ENCODE measurements around the gene SELL.

The SELL gene

GRCh38 chr1:169707912-169708604 is 3.4 kb downstream of the SELL start:
- Histone ChIP-seq H3K4me1 (ENCODE audit: control insufficient read depth, insufficient read depth, low read length) (no peaks in the 10 kb centered on the region), H3K27me3 (ENCODE audit: control insufficient read depth, insufficient read depth, low read length) (peaks cover 1% of the 10 kb centered on the region; the same call in 1 of the 2 replicates), H3K4me3 (ENCODE audit: low read length) (no peak overlapping the region), H3K27ac (ENCODE audit: low read length) (no peak overlapping the region), H3K36me3 (ENCODE audit: control insufficient read depth, insufficient read depth, low read length) (no peaks in the 10 kb centered on the region), H3K9me3 (ENCODE audit: control insufficient read depth, insufficient read depth, low read length) (no peaks in the 10 kb centered on the region)
- DNase-seq (ENCODE audit: low read depth, low spot score): no peak
- no CpG with 5 or more reads among the region's 9 CpGs for WGBS (ENCODE audit: insufficient coverage, insufficient read length)

- no CpG with 5 or more reads among the region's 2 CpGs for WGBS (ENCODE audit: insufficient coverage, insufficient read length)
- no peak for DNase-seq (ENCODE audit: low read depth, low spot score)
- no peak overlapping the region for H3K27ac ChIP-seq (ENCODE audit: low read length)
- H3K9me3 ChIP-seq (ENCODE audit: control insufficient read depth, insufficient read depth, low read length): no peaks in the 10 kb centered on the region
- H3K27me3 ChIP-seq (ENCODE audit: control insufficient read depth, insufficient read depth, low read length): peaks cover 1% of the 10 kb centered on the region; the same call in 1 of the 2 replicates
- H3K36me3 ChIP-seq (ENCODE audit: control insufficient read depth, insufficient read depth, low read length): no peaks in the 10 kb centered on the region
- no peaks in the 10 kb centered on the region for H3K4me1 ChIP-seq (ENCODE audit: control insufficient read depth, insufficient read depth, low read length)
- H3K4me3 ChIP-seq (ENCODE audit: low read length): no peak overlapping the region
Observed at GRCh38 chr1:169704797-169705196, 6.6 kb downstream of the SELL start.

- DNase-seq (ENCODE audit: low read depth, low spot score): no peak
- no peaks in the 10 kb centered on the region for H3K4me1 ChIP-seq (ENCODE audit: control insufficient read depth, insufficient read depth, low read length)
- no peak overlapping the region for H3K4me3 ChIP-seq (ENCODE audit: low read length)
- H3K27ac ChIP-seq (ENCODE audit: low read length): no peak overlapping the region
- H3K9me3 ChIP-seq (ENCODE audit: control insufficient read depth, insufficient read depth, low read length): no peaks in the 10 kb centered on the region
- H3K36me3 ChIP-seq (ENCODE audit: control insufficient read depth, insufficient read depth, low read length): no peaks in the 10 kb centered on the region
- peaks cover 1% of the 10 kb centered on the region; the same call in 1 of the 2 replicates for H3K27me3 ChIP-seq (ENCODE audit: control insufficient read depth, insufficient read depth, low read length)
- WGBS (ENCODE audit: insufficient coverage, insufficient read length): no CpG with 5 or more reads among the region's 2 CpGs
Observed at GRCh38 chr1:169701261-169702005, 10.0 kb downstream of the SELL start.

- Histone ChIP-seq H3K27me3 (ENCODE audit: control insufficient read depth, insufficient read depth, low read length) (peaks cover 2% of the 10 kb centered on the region), H3K4me3 (ENCODE audit: low read length) (no peak overlapping the region), H3K36me3 (ENCODE audit: control insufficient read depth, insufficient read depth, low read length) (no peaks in the 10 kb centered on the region), H3K27ac (ENCODE audit: low read length) (no peak overlapping the region), H3K9me3 (ENCODE audit: control insufficient read depth, insufficient read depth, low read length) (no peaks in the 10 kb centered on the region), H3K4me1 (ENCODE audit: control insufficient read depth, insufficient read depth, low read length) (no peaks in the 10 kb centered on the region)
- no CpG with 5 or more reads among the region's 3 CpGs for WGBS (ENCODE audit: insufficient coverage, insufficient read length)
- no peak for DNase-seq (ENCODE audit: low read depth, low spot score)
Observed at GRCh38 chr1:169699707-169700106, 11.7 kb downstream of the SELL start.

GRCh38 chr1:169698976-169699375 is 12.4 kb downstream of the SELL start:
- no peak for DNase-seq (ENCODE audit: low read depth, low spot score)
- no peak overlapping the region for H3K27ac ChIP-seq (ENCODE audit: low read length)

GRCh38 chr1:169697755-169698154 is 13.7 kb downstream of the SELL start:
- H3K9me3 ChIP-seq (ENCODE audit: control insufficient read depth, insufficient read depth, low read length): no peaks in the 10 kb centered on the region
- peaks cover 1% of the 10 kb centered on the region; the same call in 1 of the 2 replicates for H3K27me3 ChIP-seq (ENCODE audit: control insufficient read depth, insufficient read depth, low read length)
- H3K36me3 ChIP-seq (ENCODE audit: control insufficient read depth, insufficient read depth, low read length): no peaks in the 10 kb centered on the region
- H3K4me3 ChIP-seq (ENCODE audit: low read length): no peak overlapping the region
- H3K27ac ChIP-seq (ENCODE audit: low read length): no peak overlapping the region
- H3K4me1 ChIP-seq (ENCODE audit: control insufficient read depth, insufficient read depth, low read length): no peaks in the 10 kb centered on the region
- DNase-seq (ENCODE audit: low read depth, low spot score): no peak
- WGBS (ENCODE audit: insufficient coverage, insufficient read length): no CpG with 5 or more reads among the region's 1 CpG

More at GRCh38 chr1:169698976-169699375, 12.4 kb downstream of the SELL start:
- Histone ChIP-seq H3K4me1 (ENCODE audit: control insufficient read depth, insufficient read depth, low read length) (no peaks in the 10 kb centered on the region), H3K27me3 (ENCODE audit: control insufficient read depth, insufficient read depth, low read length) (peaks cover 2% of the 10 kb centered on the region), H3K9me3 (ENCODE audit: control insufficient read depth, insufficient read depth, low read length) (no peaks in the 10 kb centered on the region), H3K4me3 (ENCODE audit: low read length) (no peak overlapping the region), H3K36me3 (ENCODE audit: control insufficient read depth, insufficient read depth, low read length) (no peaks in the 10 kb centered on the region)
- WGBS (ENCODE audit: insufficient coverage, insufficient read length): no CpG with 5 or more reads among the region's 3 CpGs

- WGBS (ENCODE audit: insufficient coverage, insufficient read length): no CpG with 5 or more reads among the region's 3 CpGs
- no peaks in the 10 kb centered on the region for H3K9me3 ChIP-seq (ENCODE audit: control insufficient read depth, insufficient read depth, low read length)
- H3K36me3 ChIP-seq (ENCODE audit: control insufficient read depth, insufficient read depth, low read length): no peaks in the 10 kb centered on the region
- no peak for DNase-seq (ENCODE audit: low read depth, low spot score)
- no peak overlapping the region for H3K4me3 ChIP-seq (ENCODE audit: low read length)
- no peak overlapping the region for H3K27ac ChIP-seq (ENCODE audit: low read length)
- H3K27me3 ChIP-seq (ENCODE audit: control insufficient read depth, insufficient read depth, low read length): peaks cover 5% of the 10 kb centered on the region; the same call in 1 of the 2 replicates
- no peaks in the 10 kb centered on the region for H3K4me1 ChIP-seq (ENCODE audit: control insufficient read depth, insufficient read depth, low read length)
Observed at GRCh38 chr1:169696273-169697100, 14.9 kb downstream of the SELL start.

- no peak for DNase-seq (ENCODE audit: low read depth, low spot score)
- Histone ChIP-seq H3K27ac (ENCODE audit: low read length) (no peak overlapping the region), H3K36me3 (ENCODE audit: control insufficient read depth, insufficient read depth, low read length) (no peaks in the 10 kb centered on the region), H3K27me3 (ENCODE audit: control insufficient read depth, insufficient read depth, low read length) (peaks cover 12% of the 10 kb centered on the region; the same call in 1 of the 2 replicates), H3K9me3 (ENCODE audit: control insufficient read depth, insufficient read depth, low read length) (no peaks in the 10 kb centered on the region), H3K4me3 (ENCODE audit: low read length) (no peak overlapping the region), H3K4me1 (ENCODE audit: control insufficient read depth, insufficient read depth, low read length) (peaks cover 3% of the 10 kb centered on the region; the same call in 1 of the 2 replicates)
- WGBS (ENCODE audit: insufficient coverage, insufficient read length): no CpG with 5 or more reads among the region's 5 CpGs
Observed at GRCh38 chr1:169694304-169695075, 16.9 kb downstream of the SELL start.

GRCh38 chr1:169692756-169693460 is 18.5 kb downstream of the SELL start:
- Histone ChIP-seq H3K9me3 (ENCODE audit: control insufficient read depth, insufficient read depth, low read length) (no peaks in the 10 kb centered on the region), H3K4me3 (ENCODE audit: low read length) (no peak overlapping the region), H3K4me1 (ENCODE audit: control insufficient read depth, insufficient read depth, low read length) (peaks cover 3% of the 10 kb centered on the region), H3K36me3 (ENCODE audit: control insufficient read depth, insufficient read depth, low read length) (no peaks in the 10 kb centered on the region), H3K27ac (ENCODE audit: low read length) (no peak overlapping the region), H3K27me3 (ENCODE audit: control insufficient read depth, insufficient read depth, low read length) (peaks cover 17% of the 10 kb centered on the region; the same call in 1 of the 2 replicates)
- WGBS (ENCODE audit: insufficient coverage, insufficient read length): no CpG with 5 or more reads among the region's 4 CpGs
- DNase-seq (ENCODE audit: low read depth, low spot score): no peak

Data from iPS DF 6.9 (cell line).